ENCODE results near the gene IRAK1BP1. TPM values are rescaled to one million over a fixed set of nuclear protein-coding genes. Genes with fewer than 3 reads are reported as not detected.

IRAK1BP1 gene
- polyA plus RNA-seq, 3 donors = 7.6 to 15.2 (median 15.1) TPM

Other genes starting within 250 kb of the IRAK1BP1 start
- 10 to 100 TPM; 47.3 to 58.3 (median 54.1) TPM for gene PHIP, start 210.7 kb downstream of the IRAK1BP1 start, polyA plus RNA-seq (ENCODE audit: insufficient read length in 3 of 3)